ENCODE results near the gene OR51B6.

- TF ChIP-seq, protein P1, sequence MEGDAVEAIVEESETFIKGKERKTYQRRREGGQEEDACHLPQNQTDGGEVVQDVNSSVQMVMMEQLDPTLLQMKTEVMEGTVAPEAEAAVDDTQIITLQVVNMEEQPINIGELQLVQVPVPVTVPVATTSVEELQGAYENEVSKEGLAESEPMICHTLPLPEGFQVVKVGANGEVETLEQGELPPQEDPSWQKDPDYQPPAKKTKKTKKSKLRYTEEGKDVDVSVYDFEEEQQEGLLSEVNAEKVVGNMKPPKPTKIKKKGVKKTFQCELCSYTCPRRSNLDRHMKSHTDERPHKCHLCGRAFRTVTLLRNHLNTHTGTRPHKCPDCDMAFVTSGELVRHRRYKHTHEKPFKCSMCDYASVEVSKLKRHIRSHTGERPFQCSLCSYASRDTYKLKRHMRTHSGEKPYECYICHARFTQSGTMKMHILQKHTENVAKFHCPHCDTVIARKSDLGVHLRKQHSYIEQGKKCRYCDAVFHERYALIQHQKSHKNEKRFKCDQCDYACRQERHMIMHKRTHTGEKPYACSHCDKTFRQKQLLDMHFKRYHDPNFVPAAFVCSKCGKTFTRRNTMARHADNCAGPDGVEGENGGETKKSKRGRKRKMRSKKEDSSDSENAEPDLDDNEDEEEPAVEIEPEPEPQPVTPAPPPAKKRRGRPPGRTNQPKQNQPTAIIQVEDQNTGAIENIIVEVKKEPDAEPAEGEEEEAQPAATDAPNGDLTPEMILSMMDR (IDR thresholded peaks at IDR 0.05; ENCODE audit: poor library complexity), result peak; percentile 75
- TF ChIP-seq EZH2 (IDR thresholded peaks at IDR 0.05; ENCODE audit: borderline replicate concordance) (no peak), EZH2phosphoT487 (IDR thresholded peaks at IDR 0.05; ENCODE audit: low read depth, severe bottlenecking, unreplicated experiment) (no peak)
Measured at GRCh38 chr11:5380740-5381342, 29.5 kb downstream of the OR51B6 start.

Data from hepatocyte (in vitro differentiated cells).